Measurements from ENCODE around the gene ABCB8. TPM values are rescaled to one million over a fixed set of nuclear protein-coding genes. Genes with fewer than 3 reads are reported as not detected.

The ABCB8 gene
- total and polyA plus RNA-seq, 12 donors, result 15.5 to 62.3 (median 51.2) TPM

GRCh38 chr7:151076863-151077704 is 48.8 kb downstream of the ABCB8 start:
- Histone ChIP-seq H3K9me3 (replicated peaks in 1 of 3) (no peaks in the 10 kb centered on the region), H3K36me3 (replicated peaks in 1 of 2) (peaks cover 0 to 35% of the 10 kb centered on the region in 2 donors), H3K27me3 (no peaks in the 10 kb centered on the region), H3K4me1 (replicated peaks in 1 of 2) (peaks cover 23 to 39% of the 10 kb centered on the region in 2 donors), H3K27ac (peak overlapping the region in 1 of 5 donors; percentile 47), H3K4me3 (no peak overlapping the region)
- intact Hi-C loops (cut with DNase I), result no loop called here
- peak in 1 of 7 donors; percentile 43 for DNase-seq
- TF ChIP-seq POLR2A (IDR thresholded peaks at IDR 0.05), result no peak
- TF ChIP-seq, protein P1, sequence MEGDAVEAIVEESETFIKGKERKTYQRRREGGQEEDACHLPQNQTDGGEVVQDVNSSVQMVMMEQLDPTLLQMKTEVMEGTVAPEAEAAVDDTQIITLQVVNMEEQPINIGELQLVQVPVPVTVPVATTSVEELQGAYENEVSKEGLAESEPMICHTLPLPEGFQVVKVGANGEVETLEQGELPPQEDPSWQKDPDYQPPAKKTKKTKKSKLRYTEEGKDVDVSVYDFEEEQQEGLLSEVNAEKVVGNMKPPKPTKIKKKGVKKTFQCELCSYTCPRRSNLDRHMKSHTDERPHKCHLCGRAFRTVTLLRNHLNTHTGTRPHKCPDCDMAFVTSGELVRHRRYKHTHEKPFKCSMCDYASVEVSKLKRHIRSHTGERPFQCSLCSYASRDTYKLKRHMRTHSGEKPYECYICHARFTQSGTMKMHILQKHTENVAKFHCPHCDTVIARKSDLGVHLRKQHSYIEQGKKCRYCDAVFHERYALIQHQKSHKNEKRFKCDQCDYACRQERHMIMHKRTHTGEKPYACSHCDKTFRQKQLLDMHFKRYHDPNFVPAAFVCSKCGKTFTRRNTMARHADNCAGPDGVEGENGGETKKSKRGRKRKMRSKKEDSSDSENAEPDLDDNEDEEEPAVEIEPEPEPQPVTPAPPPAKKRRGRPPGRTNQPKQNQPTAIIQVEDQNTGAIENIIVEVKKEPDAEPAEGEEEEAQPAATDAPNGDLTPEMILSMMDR (IDR thresholded peaks at IDR 0.05), result peak in 3 of 6 experiments; percentile 13 to 22 (median 19)
- 64 to 81% (median 70%) methylated on average over 15 to 33 of the region's 33 CpGs for WGBS, 4 donors

- H3K36me3 ChIP-seq (replicated peaks in 1 of 2), result peaks cover 0 to 28% of the 10 kb centered on the region in 2 donors
- peaks cover 30 to 44% of the 10 kb centered on the region in 2 donors for H3K4me1 ChIP-seq (replicated peaks in 1 of 2)
- H3K4me3 ChIP-seq, result no peak overlapping the region
- peak in 1 of 7 donors; percentile 5 for DNase-seq
- peak overlapping the region in 2 of 5 donors; percentile 3 to 47 for H3K27ac ChIP-seq
- TF ChIP-seq POLR2A (IDR thresholded peaks at IDR 0.05), result no peak
- TF ChIP-seq, protein P1 (IDR thresholded peaks at IDR 0.05), result no peak
- H3K27me3 ChIP-seq, result no peaks in the 10 kb centered on the region
- 61 to 77% (median 69%) methylated on average over 9 to 10 of the region's 10 CpGs for WGBS, 4 donors
- H3K9me3 ChIP-seq (replicated peaks in 1 of 3), result no peaks in the 10 kb centered on the region
- intact Hi-C loops (cut with DNase I), result no loop called here
These were observed 49.5 kb downstream of the ABCB8 start for GRCh38 chr7:151077705-151078232.

DNA sequence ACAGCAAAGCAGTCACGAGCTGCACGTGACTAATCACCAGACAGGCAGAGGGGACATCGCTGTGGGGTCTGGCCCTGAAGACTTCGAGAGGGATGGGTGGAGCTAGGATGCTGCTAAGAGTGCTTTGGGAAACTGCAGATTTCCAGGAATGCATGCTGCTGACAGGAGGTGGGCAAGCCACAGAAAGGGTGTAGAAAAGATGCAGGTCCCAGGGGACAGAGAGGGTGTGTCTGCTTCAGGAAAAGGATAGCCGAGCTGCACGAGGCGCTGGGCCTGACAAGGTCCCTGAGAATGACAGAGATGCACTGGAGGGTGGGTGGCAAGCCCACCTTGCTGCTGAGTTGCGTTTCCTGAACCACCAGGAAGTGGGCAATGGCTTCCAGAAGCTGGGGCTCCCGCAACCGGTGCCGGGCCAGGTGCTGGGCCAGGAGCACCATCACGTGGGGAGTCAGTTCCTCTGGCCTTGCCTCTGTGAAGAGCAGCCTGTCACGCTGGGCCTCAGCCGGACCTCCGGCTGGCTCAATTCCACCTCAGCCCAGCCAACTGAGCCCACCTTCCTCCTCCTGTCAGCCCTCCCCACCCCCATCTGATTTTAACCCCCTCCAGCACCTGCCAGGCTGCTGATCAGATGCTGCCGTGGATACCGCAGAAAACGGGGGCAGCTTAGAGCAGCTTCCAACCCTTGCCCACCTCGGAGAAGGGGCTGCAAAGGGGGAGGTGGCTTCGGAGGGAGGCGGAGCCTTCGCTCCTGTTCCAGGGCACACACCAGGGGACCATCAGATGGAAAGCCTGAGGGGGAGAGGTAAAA is 50.2 kb downstream of the ABCB8 start:
- peak in 2 of 7 donors; percentile 34 to 38 for DNase-seq
- Histone ChIP-seq H3K9me3 (replicated peaks in 1 of 3) (no peaks in the 10 kb centered on the region), H3K36me3 (replicated peaks in 1 of 2) (peaks cover 0 to 21% of the 10 kb centered on the region in 2 donors), H3K4me1 (replicated peaks in 1 of 2) (peaks cover 31 to 45% of the 10 kb centered on the region in 2 donors), H3K27ac (peak overlapping the region in 2 of 5 donors; percentile 13 to 53), H3K4me3 (no peak overlapping the region), H3K27me3 (no peaks in the 10 kb centered on the region)
- WGBS, 4 donors, result 37 to 42% (median 40%) methylated on average over 21 to 22 of the region's 22 CpGs
- TF ChIP-seq, protein P1 (IDR thresholded peaks at IDR 0.05), result no peak
- no peak for TF ChIP-seq POLR2A (IDR thresholded peaks at IDR 0.05)
- intact Hi-C loops (cut with DNase I), result no loop called here
